Parathyroid adenoma (tissue), 2 donors: ENCODE measurements around the gene PTPRD.

Experiments used
- H2AFZ ChIP-seq: fragments of 300-600 bp; sonication (generic); one replicate; pipeline ENCODE4 v1.7.0; 2017; ENCODE audit warnings: antibody characterized with exemption, mild to moderate bottlenecking
- H3K27ac ChIP-seq: fragments of 300-600 bp; sonication (generic); one replicate; pipeline ENCODE4 v1.7.0; 2017
- H3K27me3 ChIP-seq: fragments of 300-600 bp; sonication (generic); one replicate; pipeline ENCODE4 v1.7.0; 2017; ENCODE audit warnings: low read length; ENCODE audit not compliant: control insufficient read depth, insufficient read depth
- H3K36me3 ChIP-seq: fragments of 300-600 bp; sonication (generic); one replicate; pipeline ENCODE4 v1.7.0; 2017; ENCODE audit warnings: low read length; ENCODE audit not compliant: control insufficient read depth, insufficient read depth
- H3K4me1 ChIP-seq: fragments of 300-600 bp; sonication (generic); one replicate; pipeline ENCODE4 v1.7.0; 2017; ENCODE audit warnings: control low read depth
- H3K4me2 ChIP-seq: fragments of 300-600 bp; sonication (generic); one replicate; pipeline ENCODE4 v1.7.0; 2017; ENCODE audit warnings: low read length
- H3K4me3 ChIP-seq: fragments of 300-600 bp; sonication (generic); one replicate; pipeline ENCODE4 v1.7.0; 2017; ENCODE audit warnings: low read depth, low read length
- H3K79me2 ChIP-seq: fragments of 300-600 bp; sonication (generic); one replicate; pipeline ENCODE4 v1.7.0; 2017; ENCODE audit warnings: control low read depth
- H3K9ac ChIP-seq: fragments of 300-600 bp; sonication (generic); one replicate; pipeline ENCODE4 v1.7.0; 2017; ENCODE audit warnings: mild to moderate bottlenecking
- H3K9me3 ChIP-seq: fragments of 300-600 bp; sonication (generic); one replicate; pipeline ENCODE4 v1.7.0; 2017; ENCODE audit warnings: low read length; ENCODE audit not compliant: control insufficient read depth
- CTCF ChIP-seq: fragments of 300-600 bp; sonication (generic); IDR thresholded peaks from one replicate; pipeline ENCODE4 v1.7.0; 2017; ENCODE audit warnings: antibody characterized with exemption, mild to moderate bottlenecking
- donor health status: primary hyperparathyroidism.

Gene PTPRD

DNA sequence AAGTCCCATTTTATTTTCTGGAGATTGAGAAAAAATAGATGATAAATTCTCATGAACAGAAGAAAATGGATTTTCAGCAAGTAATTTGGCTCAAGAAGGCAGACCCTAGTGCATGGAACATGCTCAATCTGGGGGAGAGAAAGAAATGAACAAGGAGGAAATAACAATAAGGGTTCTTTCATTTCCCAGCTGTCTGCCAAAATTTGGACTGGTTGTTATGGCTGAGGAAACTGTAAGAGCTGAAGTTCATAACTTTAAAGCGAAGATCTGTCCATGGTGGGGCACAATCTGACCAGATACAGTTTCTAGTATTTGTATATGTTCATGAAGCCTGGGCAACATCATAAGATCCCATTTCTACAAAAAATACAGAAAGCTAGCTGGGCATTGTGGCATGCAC, 1426.7 kb downstream of the PTPRD start:
- no peak overlapping the region for H3K4me2 ChIP-seq
- no peak overlapping the region for H3K4me3 ChIP-seq
- no peaks in the 10 kb centered on the region for H3K4me1 ChIP-seq
- H3K9me3 ChIP-seq, result no peaks in the 10 kb centered on the region
- H3K36me3 ChIP-seq, result no peaks in the 10 kb centered on the region
- no peak for TF ChIP-seq CTCF
- H3K79me2 ChIP-seq, result no peaks in the 10 kb centered on the region
- no peak overlapping the region for H3K9ac ChIP-seq
- H2AFZ ChIP-seq, result no peak overlapping the region
- no peaks in the 10 kb centered on the region for H3K27me3 ChIP-seq
- no peak overlapping the region for H3K27ac ChIP-seq

GRCh38 chr9:9182431-9182830, 1430.4 kb downstream of the PTPRD start:
- no peak overlapping the region for H3K4me3 ChIP-seq
- no peak overlapping the region for H3K9ac ChIP-seq
- no peak overlapping the region for H3K4me2 ChIP-seq
- no peak overlapping the region for H2AFZ ChIP-seq
- no peaks in the 10 kb centered on the region for H3K79me2 ChIP-seq
- H3K9me3 ChIP-seq, result no peaks in the 10 kb centered on the region
- H3K36me3 ChIP-seq, result no peaks in the 10 kb centered on the region
- H3K27me3 ChIP-seq, result no peaks in the 10 kb centered on the region
- H3K4me1 ChIP-seq, result no peaks in the 10 kb centered on the region
- TF ChIP-seq CTCF, result no peak
- no peak overlapping the region for H3K27ac ChIP-seq

DNA sequence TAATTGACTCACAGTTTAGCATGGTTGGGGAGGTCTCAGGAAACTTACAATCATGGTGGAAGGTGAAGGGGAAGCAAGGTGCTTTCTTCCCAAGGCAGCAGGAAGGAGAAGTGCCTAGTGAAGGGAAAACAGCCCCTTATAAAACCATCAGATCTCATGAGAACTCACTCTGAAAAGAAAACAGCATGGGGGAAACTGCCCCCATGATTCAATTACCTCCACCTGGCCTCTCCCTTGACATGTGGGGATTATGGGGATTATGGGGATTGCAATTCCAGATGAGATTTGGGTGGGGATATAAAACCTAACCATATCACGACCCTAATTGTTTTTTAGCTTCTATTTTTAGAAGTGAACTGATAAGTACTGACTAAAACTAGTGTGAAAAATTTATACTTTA, 1435.7 kb downstream of the PTPRD start:
- no peak overlapping the region for H3K4me2 ChIP-seq
- no peaks in the 10 kb centered on the region for H3K4me1 ChIP-seq
- TF ChIP-seq CTCF, result no peak
- H3K9ac ChIP-seq, result no peak overlapping the region
- H3K79me2 ChIP-seq, result no peaks in the 10 kb centered on the region
- no peaks in the 10 kb centered on the region for H3K27me3 ChIP-seq
- H3K4me3 ChIP-seq, result no peak overlapping the region
- H3K9me3 ChIP-seq, result no peaks in the 10 kb centered on the region
- no peak overlapping the region for H2AFZ ChIP-seq
- H3K36me3 ChIP-seq, result no peaks in the 10 kb centered on the region
- H3K27ac ChIP-seq, result no peak overlapping the region

DNA sequence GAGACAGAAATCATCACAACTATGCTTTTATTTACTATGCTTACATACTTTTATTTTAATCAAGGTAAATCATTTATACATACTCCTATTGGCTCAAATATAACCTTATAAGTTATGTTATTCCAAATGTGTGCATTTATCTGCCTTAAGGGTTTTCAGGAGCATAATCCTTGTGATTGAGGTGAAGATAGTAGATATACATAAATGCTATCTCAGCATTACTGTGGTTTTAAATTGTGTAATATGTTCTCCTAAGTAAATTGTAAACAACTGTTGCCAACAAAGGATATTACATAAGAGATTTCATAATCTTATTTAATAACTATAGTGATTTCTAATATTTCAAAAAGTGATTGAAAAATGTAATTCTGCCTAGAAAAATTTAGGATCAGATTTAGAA, 1438.4 kb downstream of the PTPRD start:
- no peaks in the 10 kb centered on the region for H3K9me3 ChIP-seq
- H3K27ac ChIP-seq, result no peak overlapping the region
- no peak overlapping the region for H3K4me3 ChIP-seq
- H3K9ac ChIP-seq, result no peak overlapping the region
- no peak for TF ChIP-seq CTCF
- no peaks in the 10 kb centered on the region for H3K36me3 ChIP-seq
- no peak overlapping the region for H3K4me2 ChIP-seq
- no peaks in the 10 kb centered on the region for H3K4me1 ChIP-seq
- no peak overlapping the region for H2AFZ ChIP-seq
- H3K27me3 ChIP-seq, result no peaks in the 10 kb centered on the region
- no peaks in the 10 kb centered on the region for H3K79me2 ChIP-seq

- Histone ChIP-seq H3K4me3 (no peak overlapping the region), H3K27me3 (no peaks in the 10 kb centered on the region), H3K27ac (no peak overlapping the region), H3K4me1 (no peaks in the 10 kb centered on the region), H2AFZ (no peak overlapping the region), H3K4me2 (no peak overlapping the region), H3K36me3 (no peaks in the 10 kb centered on the region), H3K9ac (no peak overlapping the region), H3K9me3 (no peaks in the 10 kb centered on the region), H3K79me2 (no peaks in the 10 kb centered on the region)
- no peak for TF ChIP-seq CTCF
These were observed 1439.5 kb downstream of the PTPRD start for GRCh38 chr9:9173264-9173663.
